Vagina (tissue), 2 donors: ENCODE data around the gene MEF2C.

Experiments
- CTCF ChIP-seq, 3 experiments: fragments of 450-650 bp in 2 of 3; fragments of 200-600 bp in 1 of 3; sonication (generic) in 1 of 3; IDR thresholded peaks; one replicate each; pipeline ENCODE4 v1.5.1; 2017 to 2019; ENCODE audit warnings: antibody characterized with exemption in 3 of 3, mild to moderate bottlenecking in 2 of 3, moderate library complexity in 2 of 3
- POLR2A ChIP-seq, 2 donors: fragments of 450-650 bp; IDR thresholded peaks; one replicate each; pipeline ENCODE4 v1.6.1; 2017; ENCODE audit warnings: antibody characterized with exemption in 2 of 2, mild to moderate bottlenecking in 2 of 2, moderate library complexity in 2 of 2

- no peak for TF ChIP-seq CTCF (IDR thresholded peaks at IDR 0.05)
- TF ChIP-seq POLR2A (IDR thresholded peaks at IDR 0.05): no peak
These were observed 180.7 kb downstream of the MEF2C start for GRCh38 chr5:88702332-88702731.
